HepG2 (cell line): ENCODE results near the gene MED19. TPM values are rescaled to one million over a fixed set of nuclear protein-coding genes. Genes with fewer than 3 reads are reported as not detected.

Experiments used
- ADNP ChIP-seq: sonication (generic); formaldehyde crosslinking; IDR thresholded peaks from 2 replicates; pipeline ENCODE4 v1.4.0; 2020; ENCODE audit warnings: missing genetic modification reagents
- AHR ChIP-seq: IDR thresholded peaks from 2 replicates; pipeline ENCODE4 v1.6.1; 2018; ENCODE audit warnings: missing genetic modification reagents, missing compliant biosample characterization
- CENPT ChIP-seq: sonication (generic); formaldehyde crosslinking; IDR thresholded peaks from 2 replicates; pipeline ENCODE4 v1.8.0; 2022; ENCODE audit warnings: low read depth, mild to moderate bottlenecking, moderate library complexity, missing genetic modification reagents
- CREB1 ChIP-seq, 2 experiments: fragments of 450-650 bp in 1 of 2; IDR thresholded peaks; 2 replicates each; pipeline ENCODE4 v1.6.1; 2016 to 2017; ENCODE audit warnings: control low read depth in 1 of 2, mild to moderate bottlenecking in 1 of 2, missing compliant biosample characterization in 1 of 2, missing genetic modification characterization in 1 of 2
- ELF4 ChIP-seq: sonication (generic); formaldehyde crosslinking; IDR thresholded peaks from 2 replicates; pipeline ENCODE4 v1.5.0; 2020; ENCODE audit warnings: missing genetic modification reagents, mild to moderate bottlenecking, moderate library complexity, borderline replicate concordance
- HMGXB3 ChIP-seq: sonication (generic); formaldehyde crosslinking; IDR thresholded peaks from 2 replicates; pipeline ENCODE4 v1.4.0; 2020; ENCODE audit warnings: missing genetic modification reagents, borderline replicate concordance
- KAT7 ChIP-seq: IDR thresholded peaks from 2 replicates; pipeline ENCODE4 v1.6.1; 2018; ENCODE audit warnings: borderline replicate concordance, missing compliant biosample characterization
- NCOA1 ChIP-seq: sonication (generic); formaldehyde crosslinking; IDR thresholded peaks from 2 replicates; pipeline ENCODE4 v1.9.0; 2021; ENCODE audit warnings: missing genetic modification reagents
- NFYC ChIP-seq: IDR thresholded peaks from 2 replicates; pipeline ENCODE4 v1.6.1; 2016; ENCODE audit warnings: missing genetic modification reagents, missing compliant biosample characterization
- PAX8 ChIP-seq: sonication (generic); formaldehyde crosslinking; IDR thresholded peaks from 2 replicates; pipeline ENCODE4 v1.8.0; 2022; ENCODE audit warnings: mild to moderate bottlenecking, missing genetic modification reagents, borderline replicate concordance
- PAXIP1 ChIP-seq: sonication (generic); formaldehyde crosslinking; conservative IDR thresholded peaks from 2 replicates; pipeline ENCODE4 v1.4.0; 2020; ENCODE audit warnings: mild to moderate bottlenecking, missing genetic modification reagents, moderate library complexity
- PITX1 ChIP-seq: sonication (generic); formaldehyde crosslinking; IDR thresholded peaks from 2 replicates; pipeline ENCODE4 v1.5.1; 2020; ENCODE audit warnings: mild to moderate bottlenecking, missing genetic modification reagents
- SRF ChIP-seq: IDR thresholded peaks from 2 replicates; pipeline ENCODE4 v1.6.1; 2011; ENCODE audit warnings: mild to moderate bottlenecking, low read depth, low read length, moderate library complexity
- TBX2 ChIP-seq: sonication (generic); formaldehyde crosslinking; IDR thresholded peaks from 2 replicates; pipeline ENCODE4 v1.5.0; 2020; ENCODE audit warnings: missing genetic modification reagents, mild to moderate bottlenecking, borderline replicate concordance
- ZBTB10 ChIP-seq: sonication (generic); formaldehyde crosslinking; IDR thresholded peaks from 2 replicates; pipeline ENCODE4 v1.4.0; 2020; ENCODE audit warnings: missing genetic modification reagents, borderline replicate concordance
- ZFX ChIP-seq: sonication (generic); formaldehyde crosslinking; IDR thresholded peaks from 2 replicates; pipeline ENCODE4 v1.4.0; 2020; ENCODE audit warnings: mild to moderate bottlenecking, low read depth, missing genetic modification reagents, moderate library complexity
- ZMYM2 ChIP-seq: sonication (generic); formaldehyde crosslinking; IDR thresholded peaks from 2 replicates; pipeline ENCODE4 v1.8.0; 2022; ENCODE audit warnings: mild to moderate bottlenecking, missing genetic modification reagents
- ZNF468 ChIP-seq: sonication (generic); formaldehyde crosslinking; IDR thresholded peaks from 2 replicates; pipeline ENCODE4 v1.8.0; 2022; ENCODE audit warnings: mild to moderate bottlenecking, moderate library complexity, missing genetic modification reagents
- polyA plus RNA-seq, 8 experiments: library from polyadenylated mRNA; depleted of rRNA in 3 of 8; stranded (reverse) in 7 of 8; unstranded in 1 of 8; fragments of >200 nt; fragmentation: Illumina TruSeq in 4 of 8; extraction: Trizol in 4 of 8; gene quantifications; 2 replicates each; pipeline versions ENCODE4 v1.2.1 to v1.2.3, GENCODE V29; 2011 to 2016; ENCODE audit warnings: low read depth in 4 of 8, missing spikeins in 1 of 8, mixed read lengths in 1 of 8; ENCODE audit not compliant: insufficient read depth in 1 of 8
- total RNA-seq, 5 experiments: library from RNA; depleted of rRNA; stranded (reverse); fragments of >200 nt; fragmentation: Illumina TruSeq; extraction: Trizol; gene quantifications; 2 replicates each; pipeline ENCODE4 v1.2.3, GENCODE V29; 2016; ENCODE audit warnings: low read depth in 1 of 5

The MED19 gene
- total and polyA plus RNA-seq, 2 of the 13 experiments (the other 11 are each of a cell fraction or from before 2014, with no cell fraction given): 12.9 to 13.8 TPM

- TF ChIP-seq HMGXB3 (CRISPR knock-in tag): 0 out of 2 replicates have a peak, but pooled peaks have one; percentile 55
- TF ChIP-seq ZMYM2 (CRISPR knock-in tag): no peak
- TF ChIP-seq AHR (CRISPR knock-in tag): no peak
- TF ChIP-seq NCOA1 (CRISPR knock-in tag): no peak
- TF ChIP-seq ZFX: no peak
- TF ChIP-seq SRF: no peak
- no peak for TF ChIP-seq CENPT (CRISPR knock-in tag)
- TF ChIP-seq TBX2 (CRISPR knock-in tag): 0 out of 2 replicates have a peak, but pooled peaks have one; percentile 17
- no peak for TF ChIP-seq NFYC (CRISPR knock-in tag)
- no peak for TF ChIP-seq CREB1 (IDR thresholded peaks at IDR 0.05)
- TF ChIP-seq CREB1 (CRISPR knock-in tag; IDR thresholded peaks at IDR 0.05): 0 out of 2 replicates have a peak, but pooled peaks have one; percentile 20
- no peak for TF ChIP-seq ZNF468
- no peak for TF ChIP-seq KAT7
- TF ChIP-seq ELF4 (CRISPR knock-in tag): no peak
- no peak for TF ChIP-seq ADNP (CRISPR knock-in tag)
- no peak for TF ChIP-seq ZBTB10 (CRISPR knock-in tag)
- TF ChIP-seq PAXIP1 (CRISPR knock-in tag): 0 out of 2 replicates have a peak, but pooled peaks have one; percentile 13
- TF ChIP-seq PAX8 (CRISPR knock-in tag): no peak
- TF ChIP-seq PITX1 (CRISPR knock-in tag): no peak
Observed at GRCh38 chr11:57751676-57752253, 39.8 kb upstream of the MED19 start, which contains the start of gene BTBD18 (continued).
